C4-2B (cell line): ENCODE data around the gene SLC28A3.

ENCODE experiments used
- ZFX ChIP-seq: fragments of 450-650 bp; IDR thresholded peaks from 2 replicates; pipeline ENCODE4 v1.6.1; 2017
- TF ChIP-seq, protein P1 (sequence below): fragments of 450-650 bp; conservative IDR thresholded peaks from 2 replicates; pipeline ENCODE4 v1.5.1; 2017; ENCODE audit warnings: mild to moderate bottlenecking

- TF ChIP-seq, protein P1, sequence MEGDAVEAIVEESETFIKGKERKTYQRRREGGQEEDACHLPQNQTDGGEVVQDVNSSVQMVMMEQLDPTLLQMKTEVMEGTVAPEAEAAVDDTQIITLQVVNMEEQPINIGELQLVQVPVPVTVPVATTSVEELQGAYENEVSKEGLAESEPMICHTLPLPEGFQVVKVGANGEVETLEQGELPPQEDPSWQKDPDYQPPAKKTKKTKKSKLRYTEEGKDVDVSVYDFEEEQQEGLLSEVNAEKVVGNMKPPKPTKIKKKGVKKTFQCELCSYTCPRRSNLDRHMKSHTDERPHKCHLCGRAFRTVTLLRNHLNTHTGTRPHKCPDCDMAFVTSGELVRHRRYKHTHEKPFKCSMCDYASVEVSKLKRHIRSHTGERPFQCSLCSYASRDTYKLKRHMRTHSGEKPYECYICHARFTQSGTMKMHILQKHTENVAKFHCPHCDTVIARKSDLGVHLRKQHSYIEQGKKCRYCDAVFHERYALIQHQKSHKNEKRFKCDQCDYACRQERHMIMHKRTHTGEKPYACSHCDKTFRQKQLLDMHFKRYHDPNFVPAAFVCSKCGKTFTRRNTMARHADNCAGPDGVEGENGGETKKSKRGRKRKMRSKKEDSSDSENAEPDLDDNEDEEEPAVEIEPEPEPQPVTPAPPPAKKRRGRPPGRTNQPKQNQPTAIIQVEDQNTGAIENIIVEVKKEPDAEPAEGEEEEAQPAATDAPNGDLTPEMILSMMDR = no peak
- no peak for TF ChIP-seq ZFX
These were observed 44.3 kb downstream of the SLC28A3 start for GRCh38 chr9:84296146-84296843.
